Tibial nerve (tissue), 4 donors: ENCODE results near the gene SCGB3A1. TPM values are rescaled to one million over a fixed set of nuclear protein-coding genes. Genes with fewer than 3 reads are reported as not detected.

Experiments used
- DNase-seq, 2 donors: peaks; one replicate each; pipeline ENCODE4 v3.0.0-alpha.2; 2019; ENCODE audit warnings: low spot score in 2 of 2
- H3K27ac ChIP-seq, 4 donors: fragments of 200-600 bp; sonication (generic) in 3 of 4; one replicate each; pipeline ENCODE4 v1.5.1; 2017 to 2019; ENCODE audit warnings: mild to moderate bottlenecking in 1 of 4
- H3K27me3 ChIP-seq, 2 donors: fragments of 200-600 bp; sonication (generic) in 1 of 2; one replicate each; pipeline versions ENCODE4 v1.5.1 to v1.6.0; 2017 to 2019
- H3K36me3 ChIP-seq, 3 donors: fragments of 200-600 bp; sonication (generic); one replicate each; pipeline ENCODE4 v1.5.1; 2018 to 2019
- H3K4me1 ChIP-seq, 4 donors: fragments of 200-600 bp; sonication (generic) in 3 of 4; one replicate each; pipeline ENCODE4 v1.5.1; 2017 to 2019
- H3K4me3 ChIP-seq, 4 donors: fragments of 200-600 bp; sonication (generic) in 3 of 4; one replicate each; pipeline ENCODE4 v1.5.1; 2017 to 2019; ENCODE audit warnings: mild to moderate bottlenecking in 1 of 4, moderate library complexity in 1 of 4
- H3K9me3 ChIP-seq, 4 donors: fragments of 200-600 bp; sonication (generic) in 3 of 4; one replicate each; pipeline ENCODE4 v1.5.1; 2017 to 2019
- EP300 ChIP-seq, 2 donors: sonication (generic); formaldehyde crosslinking; IDR thresholded peaks; one replicate each; pipeline ENCODE4 v1.6.1; 2017; ENCODE audit warnings: antibody characterized with exemption in 2 of 2, mild to moderate bottlenecking in 1 of 2
- POLR2A ChIP-seq, 2 donors: fragments of 450-650 bp; IDR thresholded peaks; one replicate each; pipeline ENCODE4 v1.6.1; 2017; ENCODE audit warnings: antibody characterized with exemption in 2 of 2, mild to moderate bottlenecking in 2 of 2, moderate library complexity in 2 of 2
- WGBS, 2 donors: methylation state at CpG; one replicate each; pipeline ENCODE4 v1.1.5; 2018; 5-methylcytosine and 5-hydroxymethylcytosine counted together
- total RNA-seq, 4 donors: library from RNA; depleted of rRNA; stranded (reverse); fragments of >200 nt; gene quantifications; one replicate each; pipeline ENCODE4 v1.1.0, GENCODE V29; 2016
- TF ChIP-seq, protein P1 (sequence below), 5 experiments: fragments of 200-600 bp in 3 of 5; fragments of 450-650 bp in 2 of 5; sonication (generic) in 3 of 5; IDR thresholded peaks; one replicate each; pipeline ENCODE4 v1.5.1; 2016 to 2019; ENCODE audit warnings: antibody characterized with exemption in 5 of 5, mild to moderate bottlenecking in 3 of 5, moderate library complexity in 2 of 5

SCGB3A1 gene
- total RNA-seq, 4 donors from 2014 or later: not detected

DNA sequence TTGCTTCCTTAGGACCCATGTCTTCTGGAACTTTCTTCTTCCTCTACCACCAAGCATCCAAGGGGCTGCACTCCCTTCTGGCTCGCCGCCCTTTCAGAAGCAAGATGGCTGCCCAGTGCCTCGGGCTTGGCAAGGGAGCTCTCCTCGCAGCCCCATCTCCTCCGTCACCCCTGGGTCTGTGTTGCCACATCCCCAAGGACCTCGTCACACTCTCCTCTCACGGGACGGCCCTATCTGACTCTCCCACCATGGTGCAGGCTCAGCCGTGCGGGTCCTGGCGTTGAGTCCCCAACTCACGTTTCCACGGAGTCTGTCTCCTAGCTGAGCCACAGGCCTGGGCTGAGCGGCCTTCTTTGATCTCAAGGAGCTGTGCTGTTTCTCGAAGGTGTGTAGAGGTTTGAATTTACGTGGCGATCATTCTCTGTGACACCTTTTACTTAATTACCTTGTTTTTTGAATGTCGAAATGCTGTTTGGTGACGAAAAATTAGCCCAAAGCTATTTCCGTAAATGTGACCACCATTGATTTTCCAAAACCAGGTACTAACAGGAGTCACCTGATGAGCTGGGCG lies 15.0 kb upstream of the SCGB3A1 start:
- Histone ChIP-seq H3K4me3 (no peak overlapping the region), H3K9me3 (no peaks in the 10 kb centered on the region), H3K36me3 (no peaks in the 10 kb centered on the region), H3K27me3 (no peaks in the 10 kb centered on the region), H3K4me1 (no peaks in the 10 kb centered on the region), H3K27ac (no peak overlapping the region)
- DNase-seq: no peak
- WGBS, 2 donors: 85 to 86% methylated on average over 21 of the region's 21 CpGs
- TF ChIP-seq EP300 (IDR thresholded peaks at IDR 0.05) (no peak), POLR2A (IDR thresholded peaks at IDR 0.05) (no peak)
- TF ChIP-seq, protein P1, sequence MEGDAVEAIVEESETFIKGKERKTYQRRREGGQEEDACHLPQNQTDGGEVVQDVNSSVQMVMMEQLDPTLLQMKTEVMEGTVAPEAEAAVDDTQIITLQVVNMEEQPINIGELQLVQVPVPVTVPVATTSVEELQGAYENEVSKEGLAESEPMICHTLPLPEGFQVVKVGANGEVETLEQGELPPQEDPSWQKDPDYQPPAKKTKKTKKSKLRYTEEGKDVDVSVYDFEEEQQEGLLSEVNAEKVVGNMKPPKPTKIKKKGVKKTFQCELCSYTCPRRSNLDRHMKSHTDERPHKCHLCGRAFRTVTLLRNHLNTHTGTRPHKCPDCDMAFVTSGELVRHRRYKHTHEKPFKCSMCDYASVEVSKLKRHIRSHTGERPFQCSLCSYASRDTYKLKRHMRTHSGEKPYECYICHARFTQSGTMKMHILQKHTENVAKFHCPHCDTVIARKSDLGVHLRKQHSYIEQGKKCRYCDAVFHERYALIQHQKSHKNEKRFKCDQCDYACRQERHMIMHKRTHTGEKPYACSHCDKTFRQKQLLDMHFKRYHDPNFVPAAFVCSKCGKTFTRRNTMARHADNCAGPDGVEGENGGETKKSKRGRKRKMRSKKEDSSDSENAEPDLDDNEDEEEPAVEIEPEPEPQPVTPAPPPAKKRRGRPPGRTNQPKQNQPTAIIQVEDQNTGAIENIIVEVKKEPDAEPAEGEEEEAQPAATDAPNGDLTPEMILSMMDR (IDR thresholded peaks at IDR 0.05): no peak

DNA sequence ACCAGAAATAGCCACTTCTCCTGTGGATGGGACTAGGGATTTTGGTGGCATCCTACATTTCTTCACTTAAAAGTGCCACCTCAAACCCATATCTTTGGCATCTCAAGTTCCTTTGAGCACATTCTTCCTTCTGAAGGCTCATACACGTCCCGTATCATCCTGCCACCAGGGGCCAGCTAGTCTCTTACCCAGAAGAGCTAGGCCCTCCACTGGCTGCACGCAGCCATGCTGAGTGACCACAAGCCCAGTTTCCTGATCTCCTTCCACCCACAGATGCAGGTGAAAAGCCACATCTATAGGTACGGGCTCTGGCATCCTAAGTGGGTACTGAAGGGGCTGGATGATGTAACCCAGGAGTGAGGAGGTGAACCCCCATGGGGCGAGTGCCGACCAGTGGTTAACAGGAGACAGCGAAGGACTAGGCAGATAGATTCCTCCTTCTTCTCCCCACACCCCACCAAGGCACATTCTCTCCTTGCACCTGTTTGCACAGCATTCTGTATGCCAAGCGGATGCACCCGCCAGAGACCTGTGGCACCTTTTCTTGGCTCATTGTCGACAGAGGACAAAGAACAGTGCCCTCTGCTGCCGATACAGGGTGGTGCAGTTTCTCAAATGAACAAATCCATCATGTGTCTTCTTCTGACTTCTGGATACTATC lies 14.4 kb upstream of the SCGB3A1 start:
- H3K4me3 ChIP-seq: no peak overlapping the region
- H3K36me3 ChIP-seq: no peaks in the 10 kb centered on the region
- H3K9me3 ChIP-seq: no peaks in the 10 kb centered on the region
- no peaks in the 10 kb centered on the region for H3K4me1 ChIP-seq
- TF ChIP-seq EP300 (IDR thresholded peaks at IDR 0.05) (no peak), POLR2A (IDR thresholded peaks at IDR 0.05) (no peak)
- TF ChIP-seq, protein P1 (IDR thresholded peaks at IDR 0.05): peak in 4 of 5 experiments; percentile 20 to 58 (median 47)
- peak in 1 of 2 donors; percentile 28 for DNase-seq
- WGBS, 2 donors: 51 to 58% methylated on average over 11 of the region's 11 CpGs
- H3K27me3 ChIP-seq: no peaks in the 10 kb centered on the region
- no peak overlapping the region for H3K27ac ChIP-seq

DNA sequence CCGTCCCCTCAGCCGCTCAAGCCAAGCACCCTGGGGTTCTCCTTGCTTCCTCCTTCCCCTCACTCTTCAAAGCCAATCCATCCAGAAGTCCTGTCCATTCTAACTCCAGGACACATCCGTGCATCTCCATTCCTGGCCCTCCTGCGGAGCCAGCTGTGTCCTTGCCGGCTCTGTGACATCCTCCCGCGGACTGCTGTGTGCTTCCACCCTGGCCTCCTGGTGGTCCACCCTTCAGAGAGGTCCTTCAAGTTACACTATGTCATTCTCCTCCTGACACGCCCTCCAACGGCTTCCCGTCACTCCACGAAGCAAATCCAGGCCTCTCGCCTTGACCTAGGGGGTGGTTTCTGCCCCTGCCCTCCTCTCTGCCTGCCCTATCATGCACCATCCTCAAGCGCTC lies 13.0 kb upstream of the SCGB3A1 start:
- TF ChIP-seq EP300 (IDR thresholded peaks at IDR 0.05): no peak
- TF ChIP-seq POLR2A (IDR thresholded peaks at IDR 0.05): no peak
- TF ChIP-seq, protein P1 (IDR thresholded peaks at IDR 0.05): no peak
- H3K36me3 ChIP-seq: no peaks in the 10 kb centered on the region
- H3K27me3 ChIP-seq: no peaks in the 10 kb centered on the region
- no peak overlapping the region for H3K27ac ChIP-seq
- no peaks in the 10 kb centered on the region for H3K9me3 ChIP-seq
- WGBS, 2 donors: 84 to 88% methylated on average over 13 of the region's 13 CpGs
- no peaks in the 10 kb centered on the region for H3K4me1 ChIP-seq
- H3K4me3 ChIP-seq: no peak overlapping the region
- DNase-seq: no peak

DNA sequence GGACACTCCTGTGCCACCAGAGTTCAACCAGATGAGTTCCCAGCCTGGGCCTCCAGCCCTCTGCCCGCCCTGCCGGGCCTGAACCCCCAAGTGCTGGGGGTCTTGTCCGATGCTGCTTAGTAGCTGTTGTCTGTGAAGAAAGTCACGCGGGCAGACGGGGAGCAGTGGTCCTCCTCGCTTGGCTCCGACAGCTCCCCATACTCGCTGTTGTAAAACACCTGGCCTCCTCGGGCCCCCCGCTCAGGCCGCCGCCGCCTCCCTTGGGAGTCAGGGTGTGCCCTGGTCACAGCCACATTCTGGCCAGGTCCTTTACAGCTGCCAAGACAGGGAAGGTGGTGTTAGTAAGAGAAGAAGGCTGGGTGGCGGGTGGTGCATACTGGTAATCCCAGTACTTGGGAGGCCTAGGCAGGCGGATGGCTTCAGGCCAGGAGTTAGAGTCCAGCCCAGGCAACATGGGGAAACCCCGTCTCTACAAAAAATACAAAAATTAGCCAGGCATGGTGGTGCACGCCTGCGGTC lies 11.8 kb upstream of the SCGB3A1 start:
- Histone ChIP-seq H3K36me3 (no peaks in the 10 kb centered on the region), H3K27ac (no peak overlapping the region), H3K4me3 (no peak overlapping the region), H3K27me3 (no peaks in the 10 kb centered on the region), H3K4me1 (no peaks in the 10 kb centered on the region), H3K9me3 (no peaks in the 10 kb centered on the region)
- no peak for DNase-seq
- TF ChIP-seq, protein P1 (IDR thresholded peaks at IDR 0.05): no peak
- TF ChIP-seq EP300 (IDR thresholded peaks at IDR 0.05): no peak
- no peak for TF ChIP-seq POLR2A (IDR thresholded peaks at IDR 0.05)
- WGBS, 2 donors: 81 to 89% methylated on average over 18 to 19 of the region's 19 CpGs

DNA sequence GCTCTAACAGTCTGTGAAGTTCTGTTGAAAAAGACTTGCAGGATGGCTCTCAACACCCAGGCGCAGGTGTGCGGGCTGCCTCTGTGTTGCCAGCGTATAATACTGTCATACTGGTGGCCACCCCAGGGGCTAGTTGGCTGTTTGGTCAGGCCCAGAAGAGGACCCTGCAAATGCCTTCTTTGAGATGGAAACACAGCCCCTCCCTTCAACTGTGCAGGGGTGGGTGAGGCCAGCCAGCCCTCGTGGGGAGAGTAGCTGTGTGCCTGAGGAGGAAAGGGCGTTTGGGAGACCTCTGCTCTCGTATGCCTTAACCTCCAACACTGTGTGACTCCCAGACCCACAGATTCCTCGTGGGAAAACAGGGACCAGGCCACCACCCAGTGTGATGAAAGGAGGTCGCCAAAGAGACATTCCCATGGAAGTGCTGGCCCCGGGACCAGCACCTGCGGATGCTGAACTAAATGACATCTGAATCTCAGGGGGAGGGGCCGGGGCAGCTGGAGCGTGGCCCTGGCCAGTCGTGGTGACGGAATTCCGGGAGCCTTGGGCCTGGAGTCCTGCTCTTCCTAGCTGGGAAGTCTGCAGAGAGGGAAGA lies 11.3 kb upstream of the SCGB3A1 start:
- Histone ChIP-seq H3K9me3 (no peaks in the 10 kb centered on the region), H3K36me3 (no peaks in the 10 kb centered on the region), H3K27me3 (no peaks in the 10 kb centered on the region), H3K4me3 (no peak overlapping the region), H3K4me1 (no peaks in the 10 kb centered on the region), H3K27ac (no peak overlapping the region)
- WGBS, 2 donors: 57 to 63% methylated on average over 12 to 15 of the region's 15 CpGs
- TF ChIP-seq, protein P1 (IDR thresholded peaks at IDR 0.05): no peak
- no peak for TF ChIP-seq POLR2A (IDR thresholded peaks at IDR 0.05)
- TF ChIP-seq EP300 (IDR thresholded peaks at IDR 0.05): no peak
- DNase-seq: no peak
